ENCODE data around the gene FTSJ1. TPM values are rescaled to one million over a fixed set of nuclear protein-coding genes. Genes with fewer than 3 reads are reported as not detected.

FTSJ1 gene
- total and polyA plus RNA-seq, 8 donors = 19.6 to 92.8 (median 39.0) TPM

DNA sequence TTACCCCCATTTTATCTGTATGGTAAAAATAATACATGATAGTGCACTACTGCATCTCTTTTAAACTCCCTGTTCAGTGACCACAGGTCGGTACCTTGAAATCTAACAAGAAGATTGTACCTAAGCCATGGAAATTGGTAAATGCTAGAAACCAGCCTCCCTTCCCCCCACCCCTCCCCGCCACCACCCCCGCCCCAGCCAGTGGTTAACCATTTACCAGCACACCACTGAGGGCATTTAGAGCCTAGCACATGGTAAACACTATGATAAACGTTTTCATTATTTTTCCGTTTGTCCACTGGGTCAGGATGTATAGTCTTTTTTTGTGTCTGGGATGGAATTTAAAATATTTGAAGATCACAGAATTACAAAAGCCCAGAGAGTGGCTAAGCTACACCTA, 703 bp upstream of the FTSJ1 start:
- TF ChIP-seq POLR2AphosphoS5 (IDR thresholded peaks at IDR 0.05) = no peak
- TF ChIP-seq POLR2A (IDR thresholded peaks at IDR 0.05) = no peak
- TF ChIP-seq, protein P1, sequence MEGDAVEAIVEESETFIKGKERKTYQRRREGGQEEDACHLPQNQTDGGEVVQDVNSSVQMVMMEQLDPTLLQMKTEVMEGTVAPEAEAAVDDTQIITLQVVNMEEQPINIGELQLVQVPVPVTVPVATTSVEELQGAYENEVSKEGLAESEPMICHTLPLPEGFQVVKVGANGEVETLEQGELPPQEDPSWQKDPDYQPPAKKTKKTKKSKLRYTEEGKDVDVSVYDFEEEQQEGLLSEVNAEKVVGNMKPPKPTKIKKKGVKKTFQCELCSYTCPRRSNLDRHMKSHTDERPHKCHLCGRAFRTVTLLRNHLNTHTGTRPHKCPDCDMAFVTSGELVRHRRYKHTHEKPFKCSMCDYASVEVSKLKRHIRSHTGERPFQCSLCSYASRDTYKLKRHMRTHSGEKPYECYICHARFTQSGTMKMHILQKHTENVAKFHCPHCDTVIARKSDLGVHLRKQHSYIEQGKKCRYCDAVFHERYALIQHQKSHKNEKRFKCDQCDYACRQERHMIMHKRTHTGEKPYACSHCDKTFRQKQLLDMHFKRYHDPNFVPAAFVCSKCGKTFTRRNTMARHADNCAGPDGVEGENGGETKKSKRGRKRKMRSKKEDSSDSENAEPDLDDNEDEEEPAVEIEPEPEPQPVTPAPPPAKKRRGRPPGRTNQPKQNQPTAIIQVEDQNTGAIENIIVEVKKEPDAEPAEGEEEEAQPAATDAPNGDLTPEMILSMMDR (IDR thresholded peaks at IDR 0.05) = no peak
- no peak for TF ChIP-seq EP300 (IDR thresholded peaks at IDR 0.05)
- 1 to 40% (median 4%) methylated on average over 5 of the region's 5 CpGs for WGBS, 5 donors
- peak overlapping the region; percentile 51 to 67 (median 66) for H3K4me3 ChIP-seq
- no peak for DNase-seq
- H3K27me3 ChIP-seq = no peaks in the 10 kb centered on the region
- no peaks in the 10 kb centered on the region for H3K9me3 ChIP-seq
- peaks cover 0 to 23% (median 9%) of the 10 kb centered on the region in 4 donors for H3K4me1 ChIP-seq
- peaks cover 0 to 21% (median 12%) of the 10 kb centered on the region in 4 donors for H3K36me3 ChIP-seq
- H3K27ac ChIP-seq = peak overlapping the region in 4 of 5 donors; percentile 84 to 89 (median 88)
- intact Hi-C loops (cut with DNase I; ENCODE audit: low total_unique reads) = no loop called here

DNA sequence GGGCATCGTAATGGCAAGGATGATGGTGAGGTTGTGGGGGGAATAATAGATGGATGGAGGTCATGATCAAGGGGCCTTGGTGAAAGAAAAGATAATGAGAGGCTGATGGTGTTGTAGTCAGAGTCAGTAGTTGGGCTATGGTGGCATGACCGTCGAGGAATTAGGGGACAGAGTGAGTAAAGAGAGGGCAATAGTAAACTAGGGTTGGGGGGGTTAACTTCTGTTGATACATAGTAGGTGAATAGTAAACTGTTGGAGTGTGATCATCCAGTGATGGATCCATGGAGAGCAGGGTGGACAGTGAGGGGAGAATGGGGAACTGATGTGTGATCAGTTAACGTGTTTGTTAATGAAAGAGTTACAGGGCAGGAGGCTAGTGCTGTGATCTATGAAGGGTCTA, 920 bp downstream of the FTSJ1 start:
- Histone ChIP-seq H3K36me3 (peaks cover 0 to 38% (median 23%) of the 10 kb centered on the region in 4 donors), H3K27me3 (no peaks in the 10 kb centered on the region), H3K9me3 (no peaks in the 10 kb centered on the region), H3K4me3 (peak overlapping the region; percentile 51 to 67 (median 66)), H3K27ac (peak overlapping the region in 4 of 5 donors; percentile 84 to 89 (median 88)), H3K4me1 (peaks cover 0 to 23% (median 9%) of the 10 kb centered on the region in 4 donors)
- TF ChIP-seq POLR2AphosphoS5 (IDR thresholded peaks at IDR 0.05) (no peak), EP300 (IDR thresholded peaks at IDR 0.05) (no peak), POLR2A (IDR thresholded peaks at IDR 0.05) (no peak)
- TF ChIP-seq, protein P1 (IDR thresholded peaks at IDR 0.05) = no peak
- no peak for DNase-seq
- 36 to 69% (median 47%) methylated on average over 4 of the region's 4 CpGs for WGBS, 5 donors
- intact Hi-C loops (cut with DNase I; ENCODE audit: low total_unique reads) = no loop called here

DNA sequence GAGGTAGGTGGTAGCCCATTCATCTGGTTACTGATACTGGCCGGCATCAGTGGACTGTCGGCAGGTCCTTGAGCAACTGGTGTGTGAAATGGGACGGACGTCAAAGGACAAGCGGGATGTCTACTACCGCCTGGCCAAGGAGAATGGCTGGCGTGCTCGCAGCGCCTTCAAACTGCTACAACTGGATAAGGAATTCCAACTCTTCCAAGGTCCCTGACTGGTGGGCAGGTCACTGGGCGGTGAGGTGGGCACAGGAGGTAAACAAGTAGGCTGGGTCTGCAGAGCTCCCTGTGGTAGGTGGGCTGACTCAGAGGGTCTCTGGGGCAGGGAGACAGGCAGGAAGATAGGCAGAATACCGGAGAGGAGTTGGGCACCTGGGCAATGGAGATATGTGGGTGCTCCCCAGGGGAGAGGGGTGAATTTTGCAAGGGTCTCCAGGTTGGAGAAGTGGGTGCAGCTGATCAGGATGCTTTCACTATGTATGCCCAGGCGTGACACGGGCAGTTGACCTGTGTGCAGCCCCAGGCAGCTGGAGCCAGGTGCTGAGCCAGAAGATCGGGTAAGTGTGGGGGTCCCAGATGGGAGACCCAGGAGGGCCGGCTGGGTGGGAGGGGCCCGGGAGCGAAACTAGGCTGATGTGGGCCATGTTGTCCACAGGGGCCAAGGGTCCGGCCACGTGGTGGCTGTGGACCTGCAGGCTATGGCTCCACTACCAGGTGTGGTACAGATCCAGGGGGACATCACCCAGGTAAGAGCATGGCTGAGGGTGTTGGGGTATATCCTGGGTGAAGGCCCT, 2.2 kb downstream of the FTSJ1 start:
- Histone ChIP-seq H3K4me3 (no peak overlapping the region), H3K9me3 (no peaks in the 10 kb centered on the region), H3K36me3 (peaks cover 0 to 48% (median 35%) of the 10 kb centered on the region in 4 donors), H3K4me1 (peaks cover 0 to 23% (median 9%) of the 10 kb centered on the region in 4 donors), H3K27me3 (no peaks in the 10 kb centered on the region), H3K27ac (no peak overlapping the region)
- TF ChIP-seq POLR2AphosphoS5 (IDR thresholded peaks at IDR 0.05) = no peak
- TF ChIP-seq, protein P1 (IDR thresholded peaks at IDR 0.05) = no peak
- no peak for TF ChIP-seq EP300 (IDR thresholded peaks at IDR 0.05)
- TF ChIP-seq POLR2A (IDR thresholded peaks at IDR 0.05) = no peak
- DNase-seq = no peak
- intact Hi-C loops (cut with DNase I; ENCODE audit: low total_unique reads) = no loop called here
- WGBS, 5 donors = 81 to 95% (median 93%) methylated on average over 11 to 19 of the region's 19 CpGs

DNA sequence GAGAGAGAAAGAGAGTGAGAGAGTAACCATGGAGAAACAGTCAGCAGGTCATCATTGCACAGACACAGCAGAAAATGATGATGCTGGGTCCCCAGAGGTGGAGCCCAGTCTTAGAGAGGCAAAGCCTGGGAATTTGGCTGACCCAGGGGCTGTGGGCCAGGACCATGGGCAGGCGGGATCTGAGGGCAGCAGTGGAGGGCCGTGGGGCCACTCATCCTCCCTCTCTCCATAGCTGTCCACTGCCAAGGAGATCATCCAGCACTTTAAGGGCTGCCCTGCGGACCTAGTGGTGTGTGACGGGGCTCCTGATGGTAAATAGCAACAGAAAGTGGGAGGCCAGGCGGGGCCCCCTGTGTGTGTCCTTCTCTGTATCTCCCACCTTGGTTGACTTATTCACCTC, 2.8 kb downstream of the FTSJ1 start:
- Histone ChIP-seq H3K9me3 (no peaks in the 10 kb centered on the region), H3K4me1 (peaks cover 0 to 23% (median 9%) of the 10 kb centered on the region in 4 donors), H3K27me3 (no peaks in the 10 kb centered on the region), H3K27ac (no peak overlapping the region), H3K36me3 (peaks cover 0 to 55% (median 42%) of the 10 kb centered on the region in 4 donors), H3K4me3 (no peak overlapping the region)
- intact Hi-C loops (cut with DNase I; ENCODE audit: low total_unique reads) = no loop called here
- DNase-seq = no peak
- 71 to 91% (median 85%) methylated on average over 3 to 5 of the region's 5 CpGs; no CpG with 5 or more reads in 1 of the 5 donors for WGBS, 5 donors
- TF ChIP-seq EP300 (IDR thresholded peaks at IDR 0.05) (no peak), POLR2A (IDR thresholded peaks at IDR 0.05) (no peak), POLR2AphosphoS5 (IDR thresholded peaks at IDR 0.05) (no peak)
- TF ChIP-seq, protein P1 (IDR thresholded peaks at IDR 0.05) = no peak

Data from stomach (tissue), 9 donors.